Brain pericyte (primary cell): ENCODE data around the gene CIB1.

Experiments
- DNase-seq: peaks from one replicate; pipeline ENCODE4 v3.0.0-alpha.2; 2012; ENCODE audit warnings: low read depth, low spot score

The CIB1 gene

GRCh38 chr15:90241343-90242192 lies 7.8 kb upstream of the CIB1 start:
- DNase-seq = no peak

DNA sequence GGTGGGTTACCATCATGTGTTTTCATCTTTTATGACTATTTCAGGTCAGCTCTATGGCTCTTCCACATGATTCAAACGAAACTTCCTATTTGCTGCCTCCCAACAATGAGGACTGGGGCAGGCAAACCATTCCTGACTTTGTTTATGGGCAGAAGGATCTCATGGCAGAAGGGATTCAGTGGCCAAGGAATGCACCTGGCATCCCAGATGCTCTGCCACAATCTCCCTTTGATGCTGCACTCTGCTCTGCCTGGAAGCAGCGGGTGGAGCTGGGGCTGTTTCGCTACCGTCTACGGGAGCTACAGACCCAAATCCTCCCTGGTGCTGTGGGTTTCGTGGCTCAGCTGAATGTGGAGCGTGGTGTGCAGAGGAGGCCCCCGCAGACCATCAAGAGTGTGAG lies 7.1 kb upstream of the CIB1 start:
- DNase-seq = no peak

GRCh38 chr15:90239371-90239770 lies 5.6 kb upstream of the CIB1 start:
- no peak for DNase-seq

DNA sequence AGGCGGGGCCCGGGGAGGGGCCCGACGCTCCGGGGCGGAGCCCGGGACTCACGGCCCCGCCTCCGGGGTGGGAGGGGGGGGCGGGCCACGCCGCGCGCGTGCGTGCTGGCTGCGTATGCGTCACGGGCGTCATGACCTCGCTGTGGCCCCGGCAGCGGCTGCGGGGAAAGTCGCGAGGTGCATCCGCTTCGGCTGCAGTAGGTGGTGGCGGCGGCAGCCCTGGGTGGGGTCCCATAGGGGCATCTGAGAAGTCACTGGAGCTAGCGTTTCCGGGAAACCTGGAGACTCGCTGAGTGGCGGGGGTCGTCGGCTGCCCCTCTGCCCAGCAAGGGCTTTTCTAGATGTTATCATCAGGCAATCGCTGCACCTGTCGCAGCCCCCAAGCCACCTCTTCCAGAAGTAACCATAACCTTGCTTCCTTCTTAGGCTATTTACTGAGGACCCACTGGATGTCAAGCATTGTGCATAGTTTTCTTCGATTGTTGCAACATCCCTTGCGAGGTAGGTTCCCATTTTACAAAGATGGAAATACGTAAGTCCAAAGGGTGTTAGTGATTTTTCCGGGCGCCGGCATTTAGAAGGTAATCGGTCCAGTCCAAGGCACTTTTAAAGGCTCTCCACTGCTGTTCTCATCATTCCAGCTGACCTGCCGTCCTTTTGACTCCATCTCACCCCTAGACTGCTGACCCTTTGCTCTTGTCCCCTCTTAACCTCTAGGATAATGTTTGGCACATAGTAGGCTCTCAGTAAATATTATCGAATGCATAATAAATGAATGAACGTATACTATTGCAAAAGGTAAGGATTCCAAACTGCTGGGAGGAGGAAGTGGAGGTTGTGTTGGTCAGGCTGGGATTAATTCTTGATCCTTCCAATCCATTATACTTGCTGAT lies 601 bp upstream of the CIB1 start, which contains the start of gene GDPGP1:
Gene GDPGP1, plus strand, starts transcription at position 114 of the 893 bp plus-strand sequence. CDS start 6,700 bp downstream, outside the sequence.
- DNase-seq = no peak

GRCh38 chr15:90232941-90233386 lies 777 bp downstream of the CIB1 start:
- no peak for DNase-seq

DNA sequence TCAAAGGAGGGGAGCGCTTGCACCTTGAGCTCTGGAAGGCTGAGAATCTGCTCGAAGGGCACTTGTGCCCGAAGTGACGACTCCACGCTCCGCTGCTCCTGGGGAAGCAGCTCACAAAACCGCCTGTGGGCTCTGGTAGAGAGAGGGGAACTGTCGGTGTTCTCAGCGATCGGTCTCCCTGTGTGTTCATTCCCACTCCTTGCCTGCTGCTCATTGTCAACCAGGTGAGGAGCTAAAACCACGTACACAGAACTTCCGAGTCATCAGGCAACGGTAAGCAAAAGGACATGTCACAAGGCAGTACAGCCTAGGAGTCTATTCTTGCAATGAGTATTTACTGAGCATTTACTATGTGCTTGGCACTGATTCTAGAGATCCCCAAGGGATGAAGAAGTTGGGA lies 1.5 kb downstream of the CIB1 start:
- DNase-seq = no peak

- no peak for DNase-seq
Measured at GRCh38 chr15:90231028-90232017, 2.4 kb downstream of the CIB1 start.

DNA sequence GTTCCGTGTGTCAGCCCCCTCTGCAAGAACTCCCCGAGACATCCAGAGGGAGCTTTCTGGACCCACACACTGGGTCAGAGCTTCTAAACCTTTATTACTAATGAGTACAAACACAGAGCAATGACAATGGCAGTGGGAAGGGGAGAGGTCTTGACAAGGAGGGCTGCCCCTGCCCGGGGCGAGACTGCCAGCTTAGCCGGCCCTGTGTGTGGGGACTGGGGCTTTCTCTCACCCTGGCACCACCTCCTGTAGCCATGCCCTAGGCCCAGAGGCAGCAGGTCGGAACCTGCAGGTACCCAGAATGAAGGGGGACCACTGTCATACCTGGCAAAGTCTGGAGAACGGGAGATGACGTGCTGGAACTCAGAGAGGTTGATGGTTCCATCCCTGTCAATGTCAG lies 3.1 kb downstream of the CIB1 start:
- no peak for DNase-seq

GRCh38 chr15:90230071-90230494 lies 3.7 kb downstream of the CIB1 start:
- no peak for DNase-seq

DNA sequence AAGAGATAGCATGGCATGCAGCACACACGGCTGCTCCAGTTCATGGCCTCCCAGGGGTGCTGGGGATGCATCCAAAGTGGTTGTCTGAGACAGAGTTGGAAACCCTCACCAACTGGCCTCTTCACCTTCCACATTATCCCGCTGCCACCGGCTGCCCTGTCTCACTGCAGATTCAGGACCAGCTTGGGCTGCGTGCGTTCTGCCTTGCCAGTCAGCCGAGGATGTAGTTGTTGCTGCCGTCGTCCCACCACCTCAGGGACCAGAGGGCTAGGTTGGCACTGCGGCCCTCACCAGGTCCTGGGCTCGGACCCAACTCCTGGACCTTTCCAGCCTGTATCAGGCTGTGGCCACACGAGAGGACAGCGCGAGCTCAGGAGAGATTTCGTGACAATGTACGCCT lies 4.8 kb downstream of the CIB1 start:
- DNase-seq = no peak

GRCh38 chr15:90227816-90228772 lies 5.6 kb downstream of the CIB1 start:
- no peak for DNase-seq

DNA sequence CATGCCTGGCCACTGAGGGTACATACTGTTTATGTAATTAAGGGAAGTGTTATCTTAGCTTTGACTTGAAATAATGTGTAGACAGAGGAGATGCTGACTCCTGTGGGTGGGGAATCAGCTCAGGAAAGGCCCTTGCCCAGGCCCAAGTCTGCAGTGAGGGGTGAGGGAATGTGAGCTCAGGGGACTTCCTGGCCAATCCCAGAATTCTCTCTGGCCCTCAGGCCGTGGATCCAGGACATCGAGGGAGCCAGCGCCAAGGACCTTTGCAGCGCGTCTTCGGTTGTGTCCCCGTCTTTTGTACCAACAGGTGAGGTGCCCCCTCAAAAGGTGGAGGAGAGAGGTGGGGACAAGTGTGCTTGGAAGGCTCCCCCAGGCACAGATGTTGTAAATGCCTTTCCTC lies 6.4 kb downstream of the CIB1 start:
- DNase-seq = no peak

- DNase-seq = no peak
Measured at GRCh38 chr15:90225504-90226234, 8.1 kb downstream of the CIB1 start.

GRCh38 chr15:90225047-90225446 lies 8.7 kb downstream of the CIB1 start:
- no peak for DNase-seq

- DNase-seq = no peak
Measured at GRCh38 chr15:90223441-90224165, 10.1 kb downstream of the CIB1 start.

DNA sequence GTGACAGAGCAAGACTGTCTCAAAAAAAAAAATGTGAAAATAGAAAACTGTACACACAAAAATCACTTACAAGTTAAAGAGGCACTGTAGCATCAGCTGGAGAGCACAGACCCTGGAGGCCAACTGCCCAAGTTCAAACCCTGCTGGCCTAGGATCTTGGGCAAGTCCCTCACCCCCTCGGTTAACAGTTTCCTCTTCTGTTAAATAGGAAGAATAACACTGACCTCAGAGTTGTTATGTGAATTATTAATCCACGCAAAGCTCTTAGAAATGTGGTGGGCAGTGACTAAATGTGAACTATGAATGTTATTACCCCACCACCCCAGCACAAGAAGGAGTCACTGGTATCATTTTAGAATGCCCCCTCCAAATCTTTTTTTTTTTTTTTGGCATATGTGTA lies 11.2 kb downstream of the CIB1 start:
- DNase-seq = no peak

- DNase-seq = peak; percentile 40
Measured at GRCh38 chr15:90221246-90221900, 12.4 kb downstream of the CIB1 start.
